Stomach (tissue), 4 donors: ENCODE data around the gene ZDHHC18.

Source experiments
- EP300 ChIP-seq: sonication (generic); formaldehyde crosslinking; IDR thresholded peaks from one replicate; pipeline ENCODE4 v1.6.1; 2017; ENCODE audit warnings: antibody characterized with exemption
- POLR2A ChIP-seq, 4 donors: fragments of 450-650 bp; IDR thresholded peaks; one replicate each; pipeline ENCODE4 v1.6.1; 2016; ENCODE audit warnings: antibody characterized with exemption in 4 of 4, control low read depth in 2 of 4, mild to moderate bottlenecking in 1 of 4, moderate library complexity in 1 of 4
- POLR2AphosphoS5 ChIP-seq, 3 donors: sonication (generic); formaldehyde crosslinking; IDR thresholded peaks; one replicate each; pipeline ENCODE4 v1.6.1; 2016; ENCODE audit warnings: antibody characterized with exemption in 3 of 3
- TF ChIP-seq, protein P1 (sequence below), 7 experiments: fragments of 450-650 bp in 4 of 7; fragments of 200-600 bp in 3 of 7; sonication (generic) in 3 of 7; IDR thresholded peaks; one replicate each; pipeline ENCODE4 v1.5.1; 2016 to 2019; ENCODE audit warnings: antibody characterized with exemption in 7 of 7, control low read depth in 2 of 7, mild to moderate bottlenecking in 1 of 7

DNA sequence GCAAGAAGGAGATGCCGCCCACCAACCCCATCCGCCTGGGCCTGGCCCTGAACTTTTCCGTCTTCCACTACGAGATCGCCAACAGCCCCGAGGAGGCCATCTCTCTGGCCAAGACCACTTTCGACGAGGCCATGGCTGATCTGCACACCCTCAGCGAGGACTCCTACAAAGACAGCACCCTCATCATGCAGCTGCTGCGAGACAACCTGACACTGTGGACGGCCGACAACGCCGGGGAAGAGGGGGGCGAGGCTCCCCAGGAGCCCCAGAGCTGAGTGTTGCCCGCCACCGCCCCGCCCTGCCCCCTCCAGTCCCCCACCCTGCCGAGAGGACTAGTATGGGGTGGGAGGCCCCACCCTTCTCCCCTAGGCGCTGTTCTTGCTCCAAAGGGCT, 37.2 kb downstream of the ZDHHC18 start:
- TF ChIP-seq, protein P1, sequence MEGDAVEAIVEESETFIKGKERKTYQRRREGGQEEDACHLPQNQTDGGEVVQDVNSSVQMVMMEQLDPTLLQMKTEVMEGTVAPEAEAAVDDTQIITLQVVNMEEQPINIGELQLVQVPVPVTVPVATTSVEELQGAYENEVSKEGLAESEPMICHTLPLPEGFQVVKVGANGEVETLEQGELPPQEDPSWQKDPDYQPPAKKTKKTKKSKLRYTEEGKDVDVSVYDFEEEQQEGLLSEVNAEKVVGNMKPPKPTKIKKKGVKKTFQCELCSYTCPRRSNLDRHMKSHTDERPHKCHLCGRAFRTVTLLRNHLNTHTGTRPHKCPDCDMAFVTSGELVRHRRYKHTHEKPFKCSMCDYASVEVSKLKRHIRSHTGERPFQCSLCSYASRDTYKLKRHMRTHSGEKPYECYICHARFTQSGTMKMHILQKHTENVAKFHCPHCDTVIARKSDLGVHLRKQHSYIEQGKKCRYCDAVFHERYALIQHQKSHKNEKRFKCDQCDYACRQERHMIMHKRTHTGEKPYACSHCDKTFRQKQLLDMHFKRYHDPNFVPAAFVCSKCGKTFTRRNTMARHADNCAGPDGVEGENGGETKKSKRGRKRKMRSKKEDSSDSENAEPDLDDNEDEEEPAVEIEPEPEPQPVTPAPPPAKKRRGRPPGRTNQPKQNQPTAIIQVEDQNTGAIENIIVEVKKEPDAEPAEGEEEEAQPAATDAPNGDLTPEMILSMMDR (IDR thresholded peaks at IDR 0.05) = no peak
- TF ChIP-seq POLR2AphosphoS5 (IDR thresholded peaks at IDR 0.05) (no peak), EP300 (no peak), POLR2A (IDR thresholded peaks at IDR 0.05) (no peak)
